Keratinocyte (primary cell): ENCODE measurements around the gene RBL1.
"Not testable (repeated sequence)": the region's sequence is repeated elsewhere in the genome, so short reads cannot be mapped to it uniquely, and the experiment has no call there.

Source experiments
- CTCF ChIP-seq, 3 experiments: IDR thresholded peaks in 1 of 3; conservative IDR thresholded peaks in 1 of 3; optimal IDR thresholded peaks in 1 of 3; 2 replicates in 2 of 3; 3 replicates in 1 of 3; pipeline versions ENCODE3 to v1.5.1; 2011; ENCODE audit warnings: low read length in 3 of 3, mild to moderate bottlenecking in 3 of 3, moderate library complexity in 2 of 3, control low read depth in 1 of 3, inconsistent platforms in 1 of 3; ENCODE audit not compliant: insufficient read depth in 2 of 3; ENCODE audit errors: extremely low read depth in 1 of 3
- EZH2 ChIP-seq: IDR thresholded peaks from one replicate; pipeline ENCODE4 v1.6.1; 2012; ENCODE audit warnings: inconsistent platforms, mild to moderate bottlenecking, low read length, moderate library complexity

DNA sequence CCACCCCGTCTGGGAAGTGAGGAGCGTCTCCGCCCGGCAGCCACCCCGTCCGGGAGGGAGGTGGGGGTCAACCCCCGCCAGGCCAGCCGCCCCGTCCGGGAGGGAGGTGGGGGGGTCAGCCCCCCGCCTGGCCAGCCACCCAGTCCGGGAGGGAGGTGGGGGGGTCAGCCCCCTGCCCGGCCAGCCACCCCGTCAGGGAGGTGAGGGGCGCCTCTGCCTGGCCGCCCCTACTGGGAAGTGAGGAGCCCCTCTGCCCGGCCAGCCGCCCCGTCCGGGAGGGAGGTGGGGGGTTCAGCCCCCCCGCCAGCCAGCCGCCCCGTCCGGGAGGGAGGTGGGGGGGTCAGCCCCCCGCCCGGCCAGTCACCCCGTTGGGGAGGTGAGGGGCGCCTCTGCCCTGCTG lies 83.2 kb downstream of the RBL1 start:
- TF ChIP-seq CTCF (optimal IDR thresholded peaks at IDR 0.05 in 1 of 3, IDR thresholded peaks at IDR 0.05 in 1 of 3, conservative IDR thresholded peaks at IDR 0.05 in 1 of 3; ENCODE audit: extremely low read depth in 1 of 3, insufficient read depth in 2 of 3, low read length in 3 of 3); EZH2: not testable (repeated sequence)
